NCI-H2196 treated with DMSO at 0.1 percent for 48 hours (cell line): ENCODE data around the gene KCNK16.

Experiments
- DNase-seq: peaks from one replicate; lab custom pipeline; 2025; ENCODE audit not compliant: unreplicated experiment; lab: John Stamatoyannopoulos, UW

KCNK16 gene

DNA sequence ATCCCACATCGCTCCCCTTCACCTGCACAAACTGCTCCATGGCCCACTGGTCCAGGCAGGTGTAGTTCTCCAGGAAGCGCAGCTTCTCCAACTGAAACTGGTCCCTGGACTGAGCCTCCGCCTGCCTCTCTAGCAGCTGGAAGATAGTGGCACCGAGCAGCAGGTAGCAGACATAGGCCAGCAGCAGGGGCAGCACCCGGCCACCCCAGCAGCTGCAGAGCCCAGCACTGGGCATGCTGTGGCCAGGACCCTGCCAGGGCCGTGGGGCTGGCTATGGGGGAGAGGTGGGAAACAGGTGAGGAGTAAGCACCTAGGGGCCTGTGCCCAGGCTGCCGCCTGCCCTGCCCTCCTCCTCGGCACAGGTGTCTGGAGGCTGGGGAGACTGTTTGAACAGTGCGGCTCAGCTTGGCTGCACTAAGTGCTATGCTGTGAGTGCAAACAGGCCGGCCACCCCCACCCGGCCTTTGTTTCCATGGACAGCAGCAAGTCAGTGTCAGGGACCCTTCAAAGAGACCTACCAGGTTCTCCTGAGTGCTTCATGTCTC is at the start of gene KCNK16:
Gene KCNK16 (minus strand): TSS at position 397 of the 545 bp plus-strand sequence. CDS start 162 bp downstream, at position 235.
- DNase-seq = no peak

- DNase-seq = no peak
These were observed 47.9 kb upstream of the KCNK16 start for GRCh38 chr6:39370390-39370789.

DNA sequence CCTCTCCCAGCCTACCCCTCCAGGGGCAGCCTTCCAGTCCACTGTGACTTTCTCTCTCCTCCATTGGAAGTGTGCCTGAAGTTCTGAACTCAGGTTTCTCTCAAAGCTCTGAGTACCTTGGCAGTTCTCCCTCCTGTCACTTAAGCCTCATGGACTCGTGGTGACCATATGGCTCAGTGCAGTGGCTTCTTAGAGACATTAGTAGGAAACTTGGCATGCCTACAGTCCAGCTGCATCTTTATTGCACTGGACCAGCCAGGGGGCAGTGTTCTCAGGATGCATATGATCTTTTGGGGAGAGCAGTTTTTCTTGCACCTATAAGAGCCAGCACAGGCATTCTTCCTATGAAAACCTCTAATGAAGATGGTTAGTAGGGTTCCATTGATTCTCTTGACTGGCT is 47.5 kb upstream of the KCNK16 start:
- DNase-seq = no peak

- DNase-seq = no peak
These were observed 45.2 kb upstream of the KCNK16 start for GRCh38 chr6:39367700-39368099.

DNA sequence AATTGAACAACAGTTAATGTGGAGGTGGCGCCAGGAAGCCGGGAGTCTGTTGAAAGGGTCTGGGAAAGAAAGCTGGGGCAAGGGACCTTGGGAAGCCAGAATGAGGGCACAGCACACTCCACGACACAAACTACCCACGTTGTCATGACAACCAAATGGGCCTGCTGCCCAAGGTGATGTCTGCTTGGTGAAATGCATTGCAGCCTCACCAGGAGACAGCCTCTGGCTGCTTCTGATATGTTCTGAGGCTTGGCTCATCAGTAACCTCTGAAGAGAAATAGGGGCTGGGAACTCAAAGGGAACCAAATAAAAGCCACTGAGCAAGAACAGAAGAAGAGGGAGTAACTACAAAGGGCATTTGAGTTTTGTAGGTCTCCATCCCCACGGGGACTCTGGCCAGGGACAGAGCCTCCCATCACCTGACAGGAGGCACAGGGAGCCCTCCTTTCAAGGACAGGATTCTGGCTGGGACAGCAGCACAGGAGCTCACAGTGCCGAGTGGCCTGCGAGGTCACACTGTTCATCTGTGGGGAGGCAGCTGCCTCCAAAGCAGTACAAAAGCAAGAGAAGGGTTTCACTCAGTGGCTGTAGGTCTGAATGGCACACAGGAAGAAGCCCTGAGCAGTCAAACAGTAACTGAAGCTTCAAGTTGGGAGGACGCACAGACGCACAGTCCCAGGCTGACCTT is 44.6 kb upstream of the KCNK16 start:
- DNase-seq = no peak

DNA sequence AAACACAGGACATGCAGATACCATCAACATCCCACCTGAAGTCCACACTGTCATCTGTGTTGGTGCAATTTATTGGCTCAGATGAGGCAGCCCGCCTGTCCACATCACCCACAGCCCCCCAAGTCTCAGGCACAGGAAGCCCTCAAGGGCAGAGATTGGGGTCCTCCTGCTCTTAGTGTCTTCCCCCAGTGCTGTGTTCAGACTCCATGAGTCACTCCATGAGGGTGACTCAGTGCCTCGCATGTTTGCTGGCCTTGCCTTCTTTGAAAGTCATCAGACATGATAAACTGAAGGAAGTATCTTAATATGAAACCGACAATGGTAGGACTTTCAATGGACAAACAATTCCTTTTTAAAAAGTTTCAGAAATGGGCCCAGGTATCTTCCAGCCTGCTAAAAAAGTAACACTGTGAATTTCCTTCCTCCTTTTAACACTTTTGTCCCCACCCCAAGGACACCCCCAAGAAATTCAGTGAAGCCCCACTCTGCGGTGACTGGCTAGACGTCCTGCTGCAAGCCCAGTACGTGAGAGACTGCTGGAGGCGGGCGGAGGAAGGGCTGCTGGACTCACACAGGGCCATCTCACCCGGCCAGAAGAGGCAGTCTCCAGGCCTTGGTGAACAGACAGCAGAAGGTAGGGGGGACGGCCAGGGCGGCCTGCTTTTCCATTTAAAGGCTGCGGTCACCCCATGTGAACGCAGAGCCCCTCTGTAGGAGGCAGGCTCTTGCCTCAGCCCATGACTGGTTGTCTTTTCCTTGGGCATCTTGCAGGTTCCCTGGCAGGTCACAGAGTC is 43.0 kb upstream of the KCNK16 start:
- DNase-seq = no peak

- DNase-seq = no peak
These were observed 40.8 kb upstream of the KCNK16 start for GRCh38 chr6:39363280-39363679.

GRCh38 chr6:39362487-39362865 is 40.0 kb upstream of the KCNK16 start:
- DNase-seq = peak; percentile 26

- DNase-seq = peak; percentile 77
These were observed 39.4 kb upstream of the KCNK16 start for GRCh38 chr6:39361657-39362486.

- no peak for DNase-seq
These were observed 37.9 kb upstream of the KCNK16 start for GRCh38 chr6:39360378-39360777.

GRCh38 chr6:39357998-39358686 is 35.6 kb upstream of the KCNK16 start:
- peak; percentile 60 for DNase-seq

DNA sequence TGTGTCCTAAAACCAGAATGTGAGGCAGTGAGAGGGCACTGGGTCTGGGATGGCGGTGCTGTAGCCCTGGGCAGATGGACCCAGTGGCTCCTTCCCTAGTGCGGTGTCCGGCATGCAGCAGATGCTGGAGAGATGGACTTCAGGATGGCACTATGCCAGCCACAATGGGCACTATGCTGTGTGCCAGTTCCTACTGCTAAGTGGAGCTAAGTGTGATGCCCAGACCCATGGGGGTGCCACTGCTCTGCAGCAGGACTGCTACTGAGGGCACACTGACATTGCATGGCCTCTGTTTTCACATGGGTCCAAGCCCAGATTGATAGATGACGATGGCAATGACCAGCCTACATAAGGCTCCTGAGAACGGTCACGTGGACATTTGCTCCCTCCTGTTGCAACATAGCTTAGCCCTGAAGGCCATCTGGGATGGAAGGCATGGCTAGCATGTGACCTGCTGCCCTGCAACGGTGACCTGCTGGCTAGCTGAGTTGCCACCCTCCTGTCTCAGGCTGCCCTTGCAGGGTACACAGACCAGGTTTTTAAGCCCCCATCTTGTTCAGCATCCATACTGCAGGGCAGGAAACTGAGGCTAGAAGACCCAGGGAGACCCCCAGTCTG is 31.3 kb upstream of the KCNK16 start:
- DNase-seq = no peak

DNA sequence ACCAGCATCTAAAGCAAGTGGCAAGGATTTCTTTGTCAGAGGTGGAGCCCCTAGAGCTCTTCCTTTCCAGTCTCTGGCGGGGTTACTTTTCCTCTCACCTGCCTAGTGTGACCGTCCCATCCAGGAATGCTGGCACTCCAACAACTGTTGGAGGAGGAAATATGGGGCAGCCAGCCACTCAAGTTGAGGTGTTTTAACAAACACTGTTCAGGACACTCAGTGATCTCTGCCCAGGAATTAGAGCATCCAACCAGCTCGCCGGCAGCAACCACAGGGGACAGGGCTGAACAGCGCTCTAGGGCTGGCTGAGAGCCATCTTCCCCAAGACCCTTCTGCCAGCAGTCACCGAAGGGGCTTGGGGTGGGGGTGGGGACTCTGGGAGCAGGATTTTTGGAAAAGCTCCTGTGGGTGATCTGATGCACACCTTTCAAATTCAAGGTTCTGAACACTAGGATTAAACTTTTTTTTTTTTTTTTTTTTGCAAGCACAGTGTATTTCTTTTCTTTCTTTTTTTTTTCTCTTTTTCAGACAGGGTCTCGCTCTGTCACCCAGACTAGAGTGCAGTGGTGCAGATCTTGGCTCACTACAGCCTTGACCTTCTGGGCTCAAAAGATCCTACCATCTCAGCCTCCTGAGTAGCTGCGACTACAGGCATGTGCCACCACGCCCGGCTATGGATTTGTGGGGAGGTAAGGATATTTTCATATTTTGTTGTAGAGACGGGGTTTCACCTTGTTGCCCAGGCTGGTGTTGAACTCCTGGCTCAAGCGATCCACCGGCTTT is 28.4 kb upstream of the KCNK16 start:
- no peak for DNase-seq

GRCh38 chr6:39348740-39349139 is 26.2 kb upstream of the KCNK16 start:
- no peak for DNase-seq

DNA sequence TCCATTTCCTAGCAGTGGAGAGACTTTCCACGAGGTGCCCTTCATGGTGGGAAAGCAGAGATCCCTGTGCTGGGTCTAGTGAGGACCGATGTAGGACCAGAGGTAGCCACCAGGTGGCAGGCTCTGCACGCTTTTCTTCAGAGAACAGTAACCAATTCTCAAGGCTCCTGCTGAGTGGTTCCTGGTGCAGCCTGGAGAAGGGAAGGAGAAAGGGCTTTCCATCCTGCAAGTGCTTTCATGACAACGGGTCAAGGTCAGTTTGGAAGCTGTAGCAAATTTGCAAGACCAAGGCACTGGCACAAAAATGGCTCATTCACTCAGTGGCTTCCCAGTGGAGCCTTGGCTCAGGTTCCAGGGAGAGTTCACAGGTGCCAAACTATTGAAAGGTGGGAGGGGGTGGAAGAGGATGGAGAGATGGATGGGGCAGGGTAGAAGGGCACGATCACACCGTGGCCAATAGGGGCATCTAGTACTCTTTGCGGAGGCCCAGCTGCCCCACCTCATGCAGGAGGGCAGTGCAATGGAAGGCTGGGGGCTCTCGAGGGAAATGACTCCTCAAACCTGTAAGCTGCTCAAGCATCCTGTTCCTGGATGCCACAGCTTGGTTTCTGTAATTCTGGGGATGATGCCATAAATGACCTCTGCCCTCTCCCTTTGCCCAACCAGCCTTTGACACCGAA is 25.5 kb upstream of the KCNK16 start:
- peak; percentile 12 for DNase-seq

GRCh38 chr6:39347206-39347605 is 24.7 kb upstream of the KCNK16 start:
- peak; percentile 12 for DNase-seq

DNA sequence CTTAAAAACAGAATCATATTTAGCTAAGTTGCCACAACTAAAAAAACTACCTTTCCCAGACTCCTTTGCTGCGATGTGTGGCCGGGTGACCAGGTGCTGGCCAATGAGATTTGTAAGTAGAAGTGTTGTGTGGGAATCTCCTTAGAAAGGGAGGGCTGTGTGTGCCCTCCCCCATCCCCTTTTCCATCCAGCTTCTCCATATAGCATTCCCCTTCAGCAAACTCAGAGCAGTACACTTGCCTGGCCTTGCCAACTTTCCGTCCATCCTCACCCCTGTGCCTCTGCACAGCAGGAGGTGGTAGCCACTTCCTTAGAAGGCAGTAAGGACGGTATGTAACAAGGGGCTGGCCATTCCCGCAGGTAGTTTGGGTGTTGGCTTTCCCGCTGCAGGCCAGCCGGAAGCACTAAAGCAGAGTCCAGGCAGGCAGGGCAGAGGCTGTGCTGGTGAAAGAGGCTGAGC is 22.3 kb upstream of the KCNK16 start:
- DNase-seq = no peak

GRCh38 chr6:39343396-39343870 is 20.9 kb upstream of the KCNK16 start:
- DNase-seq = no peak
